Skeletal muscle tissue (tissue), 4 donors: Measurements from ENCODE around the gene ARHGAP42. TPM values are rescaled to one million over a fixed set of nuclear protein-coding genes. Genes with fewer than 3 reads are reported as not detected.
A peak's percentile ranks its signal among the peaks of the same experiment; 100 is the strongest.

ENCODE experiments used
- H3K27ac ChIP-seq: one replicate; pipeline ENCODE4 v1.7.0; 2013; ENCODE audit warnings: mild to moderate bottlenecking, low read depth, low read length, inconsistent platforms
- H3K27me3 ChIP-seq, 3 donors: one replicate each; pipeline ENCODE4 v1.7.0; 2013; ENCODE audit warnings: low read length in 3 of 3; ENCODE audit not compliant: control insufficient read depth in 3 of 3, insufficient read depth in 3 of 3
- H3K36me3 ChIP-seq, 3 donors: one replicate each; pipeline ENCODE4 v1.7.0; 2013; ENCODE audit warnings: low read length in 3 of 3; ENCODE audit not compliant: control insufficient read depth in 3 of 3, insufficient read depth in 3 of 3
- H3K4me1 ChIP-seq, 3 donors: one replicate each; pipeline ENCODE4 v1.7.0; 2013; ENCODE audit warnings: low read length in 3 of 3, mild to moderate bottlenecking in 3 of 3; ENCODE audit not compliant: control insufficient read depth in 3 of 3, insufficient read depth in 3 of 3
- H3K4me3 ChIP-seq, 3 donors: one replicate each; pipeline ENCODE4 v1.7.0; 2013; ENCODE audit warnings: low read length in 3 of 3
- H3K9ac ChIP-seq, 3 donors: one replicate each; pipeline ENCODE4 v1.7.0; 2013; ENCODE audit warnings: low read length in 3 of 3, mild to moderate bottlenecking in 3 of 3, moderate library complexity in 2 of 3, low read depth in 1 of 3
- H3K9me3 ChIP-seq, 3 donors: one replicate each; pipeline ENCODE4 v1.7.0; 2013; ENCODE audit warnings: low read length in 3 of 3; ENCODE audit not compliant: control insufficient read depth in 3 of 3
- total RNA-seq: library from RNA; depleted of rRNA; stranded (reverse); fragments of >200 nt; gene quantifications from one replicate; pipeline ENCODE4 v1.2.3, GENCODE V29; 2014
- donor health status: Osteomylitis.

The ARHGAP42 gene
- total RNA-seq, 1 donor from 2014 or later, result 23.5 TPM

GRCh38 chr11:100855466-100856067 lies 168.5 kb downstream of the ARHGAP42 start:
- H3K27ac ChIP-seq, result no peak overlapping the region
- H3K27me3 ChIP-seq, result no peaks in the 10 kb centered on the region
- no peaks in the 10 kb centered on the region for H3K9me3 ChIP-seq
- no peak overlapping the region for H3K9ac ChIP-seq
- no peaks in the 10 kb centered on the region for H3K36me3 ChIP-seq
- no peak overlapping the region for H3K4me3 ChIP-seq
- H3K4me1 ChIP-seq, result no peaks in the 10 kb centered on the region

- H3K4me1 ChIP-seq, result no peaks in the 10 kb centered on the region
These were observed 170.3 kb downstream of the ARHGAP42 start for GRCh38 chr11:100857236-100858005.

DNA sequence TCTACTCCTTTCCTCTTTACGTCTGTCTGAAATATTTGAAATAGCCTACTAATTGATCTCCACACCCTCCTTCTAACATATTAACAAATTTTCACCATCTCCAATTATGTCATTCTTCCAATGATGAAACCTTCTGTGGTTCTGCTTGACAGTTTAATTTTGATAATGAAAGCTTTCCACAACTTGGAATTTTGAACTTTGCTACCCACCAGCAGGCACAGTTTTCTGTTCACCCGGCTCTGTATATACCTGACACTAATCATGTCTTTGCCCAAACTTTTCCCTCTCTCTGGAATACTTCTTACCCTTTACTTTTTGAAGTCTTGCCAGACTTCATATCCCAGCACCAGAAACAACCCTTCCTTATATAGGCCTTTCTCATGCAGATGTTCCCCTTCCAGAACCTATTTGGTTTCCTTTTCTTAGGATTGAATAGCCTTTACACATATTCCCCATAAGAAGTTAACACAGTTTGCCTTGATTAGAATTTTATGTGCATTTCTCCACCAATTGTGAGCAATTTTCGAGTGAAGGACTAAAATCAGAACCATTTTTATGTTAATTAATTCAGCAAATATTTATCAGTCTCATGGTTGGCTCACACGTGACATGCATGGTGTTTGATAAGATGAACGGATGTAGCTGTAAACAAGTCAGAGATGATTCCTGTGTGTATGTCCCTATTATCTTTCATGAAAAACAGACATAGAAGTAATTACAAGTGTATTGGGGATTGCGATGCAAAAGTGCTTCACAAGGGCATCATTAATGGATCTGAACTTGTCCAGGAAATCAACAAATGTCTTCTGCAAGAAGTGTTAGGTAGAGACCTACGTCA lies 173.4 kb downstream of the ARHGAP42 start:
- Histone ChIP-seq H3K9me3 (no peaks in the 10 kb centered on the region), H3K9ac (no peak overlapping the region), H3K4me3 (no peak overlapping the region)

More at GRCh38 chr11:100857236-100858005, 170.3 kb downstream of the ARHGAP42 start:
- Histone ChIP-seq H3K36me3 (no peaks in the 10 kb centered on the region), H3K27ac (no peak overlapping the region), H3K4me3 (no peak overlapping the region), H3K9ac (no peak overlapping the region), H3K9me3 (no peaks in the 10 kb centered on the region), H3K27me3 (no peaks in the 10 kb centered on the region)

DNA sequence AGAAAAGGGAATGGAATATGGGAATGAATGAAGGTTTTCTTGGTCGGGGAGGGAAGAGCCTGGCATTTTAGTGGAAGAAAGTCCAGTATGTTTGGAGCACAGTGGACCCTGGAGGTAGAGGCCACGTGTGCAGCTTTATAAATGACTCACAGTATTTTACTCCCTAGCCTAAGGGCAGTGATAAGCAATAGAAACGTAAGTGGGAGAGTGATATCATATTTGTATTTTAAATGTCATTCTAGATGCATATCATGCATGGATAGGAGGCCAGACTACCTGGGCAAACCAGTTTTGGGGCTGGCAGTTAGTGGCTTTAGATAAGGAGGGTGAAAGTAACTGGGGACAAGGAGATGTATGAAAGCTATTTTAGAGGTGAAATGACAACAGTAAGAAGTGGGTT lies 174.1 kb downstream of the ARHGAP42 start:
- Histone ChIP-seq H3K27me3 (no peaks in the 10 kb centered on the region), H3K9me3 (no peaks in the 10 kb centered on the region), H3K4me1 (peaks cover 3 to 7% (median 5%) of the 10 kb centered on the region in 3 donors), H3K36me3 (no peaks in the 10 kb centered on the region), H3K4me3 (no peak overlapping the region), H3K27ac (no peak overlapping the region), H3K9ac (no peak overlapping the region)

More for the DNA sequence above, 173.4 kb downstream of the ARHGAP42 start:
- Histone ChIP-seq H3K4me1 (peaks cover 3 to 7% (median 5%) of the 10 kb centered on the region in 3 donors), H3K27me3 (no peaks in the 10 kb centered on the region), H3K27ac (no peak overlapping the region), H3K36me3 (no peaks in the 10 kb centered on the region)

- Histone ChIP-seq H3K27ac (peak overlapping the region; percentile 54), H3K36me3 (no peaks in the 10 kb centered on the region), H3K27me3 (no peaks in the 10 kb centered on the region), H3K9me3 (no peaks in the 10 kb centered on the region), H3K4me3 (no peak overlapping the region), H3K9ac (no peak overlapping the region), H3K4me1 (peaks cover 3 to 7% (median 5%) of the 10 kb centered on the region in 3 donors)
These were observed 176.0 kb downstream of the ARHGAP42 start for GRCh38 chr11:100863080-100863581.

DNA sequence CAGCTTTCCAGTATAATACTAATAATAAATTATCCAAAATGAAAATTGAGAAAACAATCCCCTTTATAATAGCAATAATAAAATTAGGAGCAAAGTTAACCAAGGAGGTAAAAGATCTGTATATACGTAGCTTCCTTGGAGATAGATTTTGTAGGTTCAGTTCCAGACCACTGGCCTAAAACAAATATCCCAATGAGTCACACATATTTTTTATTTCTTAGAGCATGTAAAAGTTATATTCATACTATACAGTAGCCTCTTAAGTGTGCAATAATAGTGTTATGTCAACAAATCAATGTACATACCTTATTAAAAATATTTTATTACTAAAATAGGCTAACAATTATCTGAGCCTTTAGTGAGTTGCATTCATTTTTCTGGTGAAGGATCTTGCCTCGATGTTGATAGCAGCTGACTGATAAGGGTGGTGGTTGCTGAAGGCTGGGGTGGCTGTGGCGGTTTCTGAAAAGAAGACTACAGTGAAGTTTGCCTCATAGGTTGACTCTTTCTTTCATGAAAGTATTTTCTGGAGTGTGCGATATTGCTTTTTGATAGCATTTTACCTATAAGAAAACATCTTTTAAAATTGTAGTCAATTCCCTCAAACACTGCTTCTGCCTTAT lies 178.5 kb downstream of the ARHGAP42 start:
- Histone ChIP-seq H3K4me3 (no peak overlapping the region), H3K36me3 (no peaks in the 10 kb centered on the region), H3K27me3 (no peaks in the 10 kb centered on the region), H3K9ac (no peak overlapping the region), H3K27ac (no peak overlapping the region), H3K9me3 (no peaks in the 10 kb centered on the region), H3K4me1 (peaks cover 3 to 7% (median 5%) of the 10 kb centered on the region in 3 donors)

- Histone ChIP-seq H3K27ac (no peak overlapping the region), H3K9me3 (no peaks in the 10 kb centered on the region), H3K27me3 (no peaks in the 10 kb centered on the region), H3K4me1 (peaks cover 3 to 7% (median 5%) of the 10 kb centered on the region in 3 donors), H3K4me3 (no peak overlapping the region), H3K36me3 (no peaks in the 10 kb centered on the region), H3K9ac (no peak overlapping the region)
These were observed 179.4 kb downstream of the ARHGAP42 start for GRCh38 chr11:100866453-100866852.

GRCh38 chr11:100867606-100868005 lies 180.5 kb downstream of the ARHGAP42 start:
- H3K36me3 ChIP-seq, result no peaks in the 10 kb centered on the region
- H3K4me3 ChIP-seq, result no peak overlapping the region
- H3K4me1 ChIP-seq, result peaks cover 3 to 7% (median 5%) of the 10 kb centered on the region in 3 donors
- H3K27ac ChIP-seq, result no peak overlapping the region
- H3K9me3 ChIP-seq, result no peaks in the 10 kb centered on the region
- no peak overlapping the region for H3K9ac ChIP-seq
- H3K27me3 ChIP-seq, result no peaks in the 10 kb centered on the region

GRCh38 chr11:100869328-100869727 lies 182.2 kb downstream of the ARHGAP42 start:
- Histone ChIP-seq H3K4me3 (no peak overlapping the region), H3K27ac (no peak overlapping the region), H3K4me1 (no peaks in the 10 kb centered on the region), H3K9me3 (no peaks in the 10 kb centered on the region), H3K27me3 (no peaks in the 10 kb centered on the region), H3K36me3 (no peaks in the 10 kb centered on the region), H3K9ac (no peak overlapping the region)
